Neutrophil (primary cell): ENCODE results near the gene RHEB.
A peak's percentile ranks its signal among the peaks of the same experiment; 100 is the strongest.

Source experiments
- H3K27ac ChIP-seq: fragments of 200-600 bp; sonication (generic); 2 replicates; pipeline ENCODE4 v1.5.1; 2016; ENCODE audit warnings: mild to moderate bottlenecking, moderate library complexity
- H3K27me3 ChIP-seq: fragments of 200-600 bp; sonication (generic); 2 replicates; pipeline ENCODE4 v1.6.0; 2016; ENCODE audit warnings: mild to moderate bottlenecking
- H3K36me3 ChIP-seq: fragments of 200-600 bp; sonication (generic); 2 replicates; pipeline ENCODE4 v1.5.1; 2017
- H3K4me1 ChIP-seq, 2 experiments: fragments of 200-600 bp in 1 of 2; sonication (generic) in 1 of 2; 1 replicate in 1 of 2; 2 replicates in 1 of 2; pipeline versions ENCODE4 v1.5.1 to v1.6.1; 2013 to 2016; ENCODE audit warnings: low read depth in 1 of 2, low read length in 1 of 2, mild to moderate bottlenecking in 1 of 2, moderate library complexity in 1 of 2; ENCODE audit not compliant: control insufficient read depth in 1 of 2, insufficient read depth in 1 of 2
- H3K4me3 ChIP-seq, 2 experiments: fragments of 200-600 bp in 1 of 2; sonication (generic) in 1 of 2; 1 replicate in 1 of 2; 2 replicates in 1 of 2; pipeline ENCODE4 v1.5.1; 2013 to 2016; ENCODE audit warnings: low read depth in 1 of 2, low read length in 1 of 2, mild to moderate bottlenecking in 1 of 2, moderate library complexity in 1 of 2
- H3K9me3 ChIP-seq: fragments of 200-600 bp; sonication (generic); 2 replicates; pipeline ENCODE4 v1.5.1; 2016
- TF ChIP-seq, protein P1 (sequence below): fragments of 200-600 bp; sonication (generic); IDR thresholded peaks from 2 replicates; pipeline ENCODE4 v1.5.1; 2016; ENCODE audit warnings: antibody characterized with exemption

RHEB gene

DNA sequence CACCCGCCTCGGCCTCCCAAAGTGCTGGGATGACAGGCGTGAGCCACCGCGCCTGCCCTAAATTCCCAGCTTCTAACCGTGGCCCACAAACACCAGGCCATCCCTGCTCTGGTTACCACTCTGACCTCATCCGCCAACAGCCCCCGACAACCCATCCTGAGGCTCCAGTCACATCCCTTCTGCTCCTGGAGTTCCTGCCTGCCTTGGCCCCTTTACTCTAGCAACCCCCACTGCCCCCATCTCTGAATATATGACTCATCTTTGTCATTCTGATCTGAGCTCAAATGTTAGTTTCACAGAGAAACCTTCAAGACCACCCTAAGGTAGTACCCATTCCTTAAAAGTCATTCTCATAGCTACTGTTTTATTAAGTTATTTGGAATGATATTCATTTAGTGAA lies 26.6 kb downstream of the RHEB start:
- no peak overlapping the region for H3K4me3 ChIP-seq
- H3K27me3 ChIP-seq = no peaks in the 10 kb centered on the region
- TF ChIP-seq, protein P1, sequence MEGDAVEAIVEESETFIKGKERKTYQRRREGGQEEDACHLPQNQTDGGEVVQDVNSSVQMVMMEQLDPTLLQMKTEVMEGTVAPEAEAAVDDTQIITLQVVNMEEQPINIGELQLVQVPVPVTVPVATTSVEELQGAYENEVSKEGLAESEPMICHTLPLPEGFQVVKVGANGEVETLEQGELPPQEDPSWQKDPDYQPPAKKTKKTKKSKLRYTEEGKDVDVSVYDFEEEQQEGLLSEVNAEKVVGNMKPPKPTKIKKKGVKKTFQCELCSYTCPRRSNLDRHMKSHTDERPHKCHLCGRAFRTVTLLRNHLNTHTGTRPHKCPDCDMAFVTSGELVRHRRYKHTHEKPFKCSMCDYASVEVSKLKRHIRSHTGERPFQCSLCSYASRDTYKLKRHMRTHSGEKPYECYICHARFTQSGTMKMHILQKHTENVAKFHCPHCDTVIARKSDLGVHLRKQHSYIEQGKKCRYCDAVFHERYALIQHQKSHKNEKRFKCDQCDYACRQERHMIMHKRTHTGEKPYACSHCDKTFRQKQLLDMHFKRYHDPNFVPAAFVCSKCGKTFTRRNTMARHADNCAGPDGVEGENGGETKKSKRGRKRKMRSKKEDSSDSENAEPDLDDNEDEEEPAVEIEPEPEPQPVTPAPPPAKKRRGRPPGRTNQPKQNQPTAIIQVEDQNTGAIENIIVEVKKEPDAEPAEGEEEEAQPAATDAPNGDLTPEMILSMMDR = no peak
- no peak overlapping the region for H3K27ac ChIP-seq
- no peaks in the 10 kb centered on the region for H3K9me3 ChIP-seq
- peaks cover 6 to 8% of the 10 kb centered on the region in 2 experiments for H3K4me1 ChIP-seq
- peaks cover 24% of the 10 kb centered on the region for H3K36me3 ChIP-seq

GRCh38 chr7:151491859-151492258 lies 27.8 kb downstream of the RHEB start:
- Histone ChIP-seq H3K9me3 (no peaks in the 10 kb centered on the region), H3K27ac (peak overlapping the region; percentile 10), H3K36me3 (peaks cover 26% of the 10 kb centered on the region), H3K27me3 (no peaks in the 10 kb centered on the region), H3K4me3 (no peak overlapping the region), H3K4me1 (peaks cover 6 to 8% of the 10 kb centered on the region in 2 experiments)
- TF ChIP-seq, protein P1 = no peak

- peaks cover 35% of the 10 kb centered on the region for H3K36me3 ChIP-seq
- H3K27ac ChIP-seq = no peak overlapping the region
- no peak overlapping the region for H3K4me3 ChIP-seq
- no peaks in the 10 kb centered on the region for H3K9me3 ChIP-seq
- H3K27me3 ChIP-seq = no peaks in the 10 kb centered on the region
- peaks cover 6 to 8% of the 10 kb centered on the region in 2 experiments for H3K4me1 ChIP-seq
- TF ChIP-seq, protein P1 = no peak
These were observed 29.1 kb downstream of the RHEB start for GRCh38 chr7:151490456-151491105.

- Histone ChIP-seq H3K4me3 (no peak overlapping the region), H3K27me3 (no peaks in the 10 kb centered on the region), H3K9me3 (no peaks in the 10 kb centered on the region), H3K27ac (no peak overlapping the region), H3K36me3 (peaks cover 36% of the 10 kb centered on the region), H3K4me1 (peaks cover 6 to 19% of the 10 kb centered on the region in 2 experiments)
- TF ChIP-seq, protein P1 = no peak
These were observed 30.2 kb downstream of the RHEB start for GRCh38 chr7:151489498-151489897.

DNA sequence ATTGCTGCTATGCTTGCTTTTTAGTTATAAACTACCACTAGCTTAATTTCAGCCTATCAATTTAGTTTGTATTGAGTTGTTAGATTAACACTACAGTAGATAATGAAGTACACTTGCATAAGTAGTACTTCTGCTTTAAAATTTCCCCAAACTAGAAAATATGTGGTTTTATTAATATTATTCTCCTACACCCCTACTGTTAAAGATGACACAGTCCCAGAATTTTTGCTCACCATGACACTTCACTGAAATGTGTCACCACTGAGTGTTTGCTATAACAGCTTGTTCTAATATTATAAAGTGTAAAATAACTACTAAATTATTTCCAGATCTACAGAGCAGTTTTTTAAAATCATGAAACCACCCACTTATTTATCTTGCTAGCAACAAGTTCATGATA lies 31.6 kb downstream of the RHEB start:
- H3K9me3 ChIP-seq = no peaks in the 10 kb centered on the region
- H3K4me3 ChIP-seq = no peak overlapping the region
- no peak overlapping the region for H3K27ac ChIP-seq
- peaks cover 48% of the 10 kb centered on the region for H3K36me3 ChIP-seq
- TF ChIP-seq, protein P1 = no peak
- no peaks in the 10 kb centered on the region for H3K27me3 ChIP-seq
- H3K4me1 ChIP-seq = peaks cover 6 to 21% of the 10 kb centered on the region in 2 experiments
